Measurements from ENCODE around the gene ERCC5.

ERCC5 gene

DNA sequence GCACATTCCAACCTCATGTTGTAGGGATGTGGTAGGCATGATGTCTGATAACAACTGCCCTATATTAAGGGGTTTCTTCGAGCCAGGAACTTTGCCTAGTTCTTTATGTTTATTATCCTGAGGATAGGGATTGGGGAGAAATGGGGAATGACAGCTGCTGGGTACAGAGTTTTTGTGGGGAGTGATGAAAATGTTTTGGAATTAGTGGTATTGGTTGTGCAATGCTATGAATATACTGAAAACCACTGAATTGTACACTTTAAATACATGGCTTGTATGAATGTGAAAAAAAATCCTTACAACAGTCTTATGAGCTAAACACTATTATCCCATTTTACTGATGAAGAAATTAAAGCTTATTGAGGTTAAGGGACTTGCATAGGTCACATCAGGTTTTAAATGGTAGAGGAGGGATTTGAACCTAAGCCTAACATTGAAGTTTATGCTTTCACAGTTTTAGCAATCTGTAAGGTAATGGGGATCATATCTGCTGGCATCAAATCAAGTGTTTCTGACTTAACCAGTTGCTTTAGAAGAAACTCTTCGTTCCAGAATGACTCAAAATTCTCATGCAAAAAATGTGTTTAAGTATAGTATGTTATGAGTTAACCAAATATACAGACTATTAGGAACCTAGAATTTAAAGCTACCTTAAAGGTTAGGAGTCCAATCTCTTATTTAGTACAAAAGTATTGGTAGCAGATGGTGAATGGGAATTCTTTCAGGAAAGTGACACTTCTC lies 61.4 kb downstream of the ERCC5 start:
- Histone ChIP-seq H3K79me2 (ENCODE audit: control insufficient read depth, low read length) (no peaks in the 10 kb centered on the region), H3K9me3 (ENCODE audit: control insufficient read depth, insufficient read depth, low read length) (no peaks in the 10 kb centered on the region), H4K20me1 (ENCODE audit: control insufficient read depth, insufficient read depth, low read depth, low read length) (no peaks in the 10 kb centered on the region), H3K4me1 (ENCODE audit: control insufficient read depth, low read length) (peaks cover 14% of the 10 kb centered on the region), H3K27me3 (ENCODE audit: control insufficient read depth, low read length) (no peaks in the 10 kb centered on the region), H3F3A (ENCODE audit: control insufficient read depth, insufficient read depth) (no peaks in the 10 kb centered on the region), H3K9me2 (replicated peaks; ENCODE audit: control insufficient read depth, low read length) (no peaks in the 10 kb centered on the region), H3K4me3 (ENCODE audit: low read length) (no peak overlapping the region), H3K36me3 (ENCODE audit: control insufficient read depth, low read length) (no peaks in the 10 kb centered on the region), H3K27ac (ENCODE audit: low read depth, low read length) (no peak overlapping the region), H3K4me2 (ENCODE audit: low read length) (no peak overlapping the region)
- no peak for TF ChIP-seq EZH2phosphoT487 (IDR thresholded peaks at IDR 0.05; ENCODE audit: borderline replicate concordance, low read length)
- TF ChIP-seq, protein P1, sequence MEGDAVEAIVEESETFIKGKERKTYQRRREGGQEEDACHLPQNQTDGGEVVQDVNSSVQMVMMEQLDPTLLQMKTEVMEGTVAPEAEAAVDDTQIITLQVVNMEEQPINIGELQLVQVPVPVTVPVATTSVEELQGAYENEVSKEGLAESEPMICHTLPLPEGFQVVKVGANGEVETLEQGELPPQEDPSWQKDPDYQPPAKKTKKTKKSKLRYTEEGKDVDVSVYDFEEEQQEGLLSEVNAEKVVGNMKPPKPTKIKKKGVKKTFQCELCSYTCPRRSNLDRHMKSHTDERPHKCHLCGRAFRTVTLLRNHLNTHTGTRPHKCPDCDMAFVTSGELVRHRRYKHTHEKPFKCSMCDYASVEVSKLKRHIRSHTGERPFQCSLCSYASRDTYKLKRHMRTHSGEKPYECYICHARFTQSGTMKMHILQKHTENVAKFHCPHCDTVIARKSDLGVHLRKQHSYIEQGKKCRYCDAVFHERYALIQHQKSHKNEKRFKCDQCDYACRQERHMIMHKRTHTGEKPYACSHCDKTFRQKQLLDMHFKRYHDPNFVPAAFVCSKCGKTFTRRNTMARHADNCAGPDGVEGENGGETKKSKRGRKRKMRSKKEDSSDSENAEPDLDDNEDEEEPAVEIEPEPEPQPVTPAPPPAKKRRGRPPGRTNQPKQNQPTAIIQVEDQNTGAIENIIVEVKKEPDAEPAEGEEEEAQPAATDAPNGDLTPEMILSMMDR (IDR thresholded peaks at IDR 0.05; ENCODE audit: low read depth, low read length, poor library complexity, severe bottlenecking), result no peak

DNA sequence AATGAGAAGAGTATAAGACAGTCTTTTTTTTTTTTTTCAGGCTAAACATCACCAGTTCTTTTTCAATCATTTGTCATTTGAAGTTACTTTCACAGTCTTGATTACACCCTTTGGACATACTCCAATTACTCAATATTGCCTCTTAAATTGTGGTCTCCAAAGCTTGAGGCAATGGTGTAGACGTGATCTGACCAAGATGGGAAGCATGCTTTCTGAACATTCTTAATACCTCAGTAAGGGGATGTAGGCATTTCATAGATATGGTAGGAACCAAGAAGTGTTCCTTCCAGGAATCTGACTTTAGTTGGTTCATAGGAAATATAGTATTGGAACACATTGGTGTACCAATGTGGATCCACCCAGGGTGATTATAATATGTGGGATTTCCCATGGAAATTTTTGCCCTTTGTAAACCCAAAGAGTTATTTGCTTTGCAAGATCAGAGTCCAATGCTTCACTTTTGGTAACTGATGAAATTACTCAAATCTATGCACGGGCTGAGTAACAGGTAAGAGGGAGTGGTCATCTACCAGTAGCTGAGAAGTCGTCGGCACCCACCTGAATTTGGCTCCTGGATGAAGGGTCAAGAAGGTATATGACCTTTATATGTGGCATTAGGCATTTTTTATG lies 62.2 kb downstream of the ERCC5 start:
- no peak overlapping the region for H3K4me3 ChIP-seq (ENCODE audit: low read length)
- H3K4me1 ChIP-seq (ENCODE audit: control insufficient read depth, low read length), result peaks cover 14% of the 10 kb centered on the region
- H3K9me3 ChIP-seq (ENCODE audit: control insufficient read depth, insufficient read depth, low read length), result no peaks in the 10 kb centered on the region
- no peaks in the 10 kb centered on the region for H3K36me3 ChIP-seq (ENCODE audit: control insufficient read depth, low read length)
- no peaks in the 10 kb centered on the region for H4K20me1 ChIP-seq (ENCODE audit: control insufficient read depth, insufficient read depth, low read depth, low read length)
- H3F3A ChIP-seq (ENCODE audit: control insufficient read depth, insufficient read depth), result no peaks in the 10 kb centered on the region
- TF ChIP-seq, protein P1 (IDR thresholded peaks at IDR 0.05; ENCODE audit: low read depth, low read length, poor library complexity, severe bottlenecking), result no peak
- TF ChIP-seq EZH2phosphoT487 (IDR thresholded peaks at IDR 0.05; ENCODE audit: borderline replicate concordance, low read length), result no peak
- H3K27me3 ChIP-seq (ENCODE audit: control insufficient read depth, low read length), result no peaks in the 10 kb centered on the region
- H3K9me2 ChIP-seq (replicated peaks; ENCODE audit: control insufficient read depth, low read length), result no peaks in the 10 kb centered on the region
- H3K27ac ChIP-seq (ENCODE audit: low read depth, low read length), result no peak overlapping the region
- H3K79me2 ChIP-seq (ENCODE audit: control insufficient read depth, low read length), result no peaks in the 10 kb centered on the region
- no peak overlapping the region for H3K4me2 ChIP-seq (ENCODE audit: low read length)

DNA sequence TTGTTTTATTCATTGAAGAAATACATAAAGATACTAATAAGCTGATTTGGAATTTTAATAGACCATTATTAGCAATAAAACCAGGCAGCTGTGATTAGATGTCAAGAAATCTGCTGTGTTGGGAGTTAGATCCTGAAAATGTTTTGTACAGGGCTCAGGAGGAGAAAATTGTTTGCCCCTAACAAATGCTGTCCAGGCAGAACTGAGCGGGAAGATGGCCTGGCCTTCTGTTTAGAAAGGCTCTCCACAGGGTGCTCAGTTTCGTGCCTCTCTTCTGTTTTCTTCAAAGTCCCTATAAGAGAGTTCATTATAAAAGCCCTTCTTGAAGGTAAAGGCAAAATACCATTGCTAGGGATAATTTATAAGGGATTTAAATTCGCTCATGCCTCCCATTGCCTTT lies 64.1 kb downstream of the ERCC5 start:
- no peak overlapping the region for H3K4me2 ChIP-seq (ENCODE audit: low read length)
- H3K9me2 ChIP-seq (replicated peaks; ENCODE audit: control insufficient read depth, low read length), result no peaks in the 10 kb centered on the region
- peaks cover 5% of the 10 kb centered on the region; the same call in 1 of the 2 replicates for H3K4me1 ChIP-seq (ENCODE audit: control insufficient read depth, low read length)
- TF ChIP-seq EZH2phosphoT487 (IDR thresholded peaks at IDR 0.05; ENCODE audit: borderline replicate concordance, low read length), result no peak
- TF ChIP-seq, protein P1 (IDR thresholded peaks at IDR 0.05; ENCODE audit: low read depth, low read length, poor library complexity, severe bottlenecking), result no peak
- no peaks in the 10 kb centered on the region for H3K9me3 ChIP-seq (ENCODE audit: control insufficient read depth, insufficient read depth, low read length)
- H3K36me3 ChIP-seq (ENCODE audit: control insufficient read depth, low read length), result no peaks in the 10 kb centered on the region
- no peaks in the 10 kb centered on the region for H4K20me1 ChIP-seq (ENCODE audit: control insufficient read depth, insufficient read depth, low read depth, low read length)
- no peak overlapping the region for H3K4me3 ChIP-seq (ENCODE audit: low read length)
- no peaks in the 10 kb centered on the region for H3K27me3 ChIP-seq (ENCODE audit: control insufficient read depth, low read length)
- no peaks in the 10 kb centered on the region for H3F3A ChIP-seq (ENCODE audit: control insufficient read depth, insufficient read depth)
- H3K27ac ChIP-seq (ENCODE audit: low read depth, low read length), result no peak overlapping the region
- H3K79me2 ChIP-seq (ENCODE audit: control insufficient read depth, low read length), result no peaks in the 10 kb centered on the region

Measured in DOHH2 (cell line).